ENCODE data around the gene OR5AL1.
"Not testable (repeated sequence)": the region's sequence is repeated elsewhere in the genome, so short reads cannot be mapped to it uniquely, and the experiment has no call there.

Gene OR5AL1

GRCh38 chr11:56412396-56412795 is at the start of gene OR5AL1:
OR5AL1 (plus strand) TSS chr11:56412696.
- no peak for DNase-seq (ENCODE audit: low spot score)

DNA sequence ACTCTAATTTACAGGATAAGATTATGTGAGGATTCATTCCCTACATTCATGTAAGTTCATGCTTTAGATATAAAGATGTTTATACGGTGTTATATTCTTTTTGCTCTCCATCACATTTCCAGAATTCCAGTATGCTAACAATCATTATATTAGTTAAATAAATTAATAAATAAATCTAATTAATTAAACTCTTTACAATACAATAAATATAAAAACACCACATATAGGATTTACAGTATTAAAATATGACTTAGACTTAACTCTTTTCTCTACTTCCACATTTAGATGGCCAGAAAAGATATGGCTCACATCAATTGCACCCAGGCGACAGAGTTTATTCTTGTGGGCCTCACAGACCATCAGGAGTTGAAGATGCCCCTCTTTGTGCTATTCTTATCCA is 37.2 kb upstream of the OR5AL1 start, which contains the start of gene OR8U1:
Gene OR8U1, plus strand, starts transcription at position 301 of the 400 bp plus-strand sequence. Its CDS starts 0 bp downstream, at position 301.
- no peak for DNase-seq (ENCODE audit: low spot score)

GRCh38 chr11:56380120-56380519 is 32.4 kb upstream of the OR5AL1 start:
- no peak for DNase-seq (ENCODE audit: low spot score)

GRCh38 chr11:56394381-56394780 is 18.1 kb upstream of the OR5AL1 start:
- DNase-seq (ENCODE audit: low spot score): no peak

DNA sequence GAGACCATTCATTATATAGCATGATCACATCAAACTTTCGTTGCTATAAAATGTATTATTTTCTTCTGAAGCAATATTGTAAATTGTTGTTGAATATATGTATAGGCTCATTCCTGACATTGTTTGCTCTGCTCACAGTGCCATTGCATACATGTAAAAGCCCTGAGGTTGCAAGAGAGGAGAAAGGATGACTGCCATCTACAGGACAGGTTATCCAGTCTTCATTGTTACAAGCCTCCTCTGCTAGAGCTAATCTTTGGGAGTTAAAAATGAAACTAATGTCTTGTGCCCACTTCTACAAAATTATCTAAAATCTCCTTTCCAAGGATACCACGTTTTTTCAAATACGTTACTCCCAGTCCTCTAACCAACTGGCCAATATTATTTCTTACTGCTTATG is 16.4 kb upstream of the OR5AL1 start:
- no peak for DNase-seq (ENCODE audit: low spot score)

GRCh38 chr11:56401858-56402461 is 10.5 kb upstream of the OR5AL1 start:
- not testable (repeated sequence) for DNase-seq (ENCODE audit: low spot score)

GRCh38 chr11:56404393-56404792 is 8.1 kb upstream of the OR5AL1 start:
- no peak for DNase-seq (ENCODE audit: low spot score)

DNA sequence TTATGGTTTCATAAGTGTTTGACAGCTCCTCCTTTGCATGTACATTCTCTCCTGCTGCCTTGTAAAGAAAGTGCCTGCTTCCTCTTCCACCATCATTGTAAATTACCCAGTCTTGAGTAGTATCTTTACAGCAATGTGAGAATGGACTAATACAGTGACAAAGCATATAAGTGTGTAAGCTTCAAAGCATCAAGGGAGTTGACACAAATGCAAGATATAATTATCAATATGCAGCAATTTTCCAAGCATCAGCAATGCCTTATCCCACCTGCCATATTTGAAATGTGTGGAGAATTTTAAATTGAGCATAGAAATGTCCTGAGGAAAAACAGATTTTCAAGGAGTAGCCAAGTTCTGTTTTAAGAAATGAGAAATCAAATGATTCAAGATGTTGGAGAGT is 1.7 kb upstream of the OR5AL1 start:
- no peak for DNase-seq (ENCODE audit: low spot score)

DNA sequence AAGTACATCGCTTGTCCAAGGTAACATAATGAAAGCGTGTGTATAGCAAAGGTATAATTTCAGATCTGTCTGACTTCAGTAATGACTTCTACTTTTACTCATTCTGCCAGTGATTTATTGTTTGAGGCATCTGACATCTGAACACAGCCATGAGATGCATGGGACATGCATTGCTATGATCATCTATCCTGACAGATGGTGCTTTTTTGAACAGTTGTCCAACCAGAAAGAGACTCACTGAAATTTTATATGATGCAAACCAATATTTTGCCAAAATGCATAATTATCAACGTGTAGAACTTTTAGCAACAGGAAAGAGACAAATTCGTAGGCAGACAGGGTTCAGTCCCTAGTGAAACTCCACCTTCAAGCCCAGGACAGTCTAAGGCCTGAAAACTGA is 41.0 kb downstream of the OR5AL1 start:
- DNase-seq (ENCODE audit: low spot score): no peak

- no peak for DNase-seq (ENCODE audit: low spot score)
Measured at GRCh38 chr11:56457076-56457475, 44.6 kb downstream of the OR5AL1 start.
